CD4-positive, alpha-beta T cell treated with Interleukin-10 for 1 hour (primary cell): Measurements from ENCODE around the gene SCGB1D2.

Experiments
- DNase-seq: peaks from one replicate; pipeline ENCODE4 v3.0.0-alpha.2; 2020

The SCGB1D2 gene

GRCh38 chr11:62264004-62264403, 22.0 kb downstream of the SCGB1D2 start:
- no peak for DNase-seq

- no peak for DNase-seq
These were observed 24.5 kb downstream of the SCGB1D2 start for GRCh38 chr11:62266558-62266957.

GRCh38 chr11:62267050-62267449, 25.0 kb downstream of the SCGB1D2 start:
- DNase-seq, result no peak

GRCh38 chr11:62267576-62267975, 25.5 kb downstream of the SCGB1D2 start:
- DNase-seq, result no peak

- DNase-seq, result no peak
These were observed 27.7 kb downstream of the SCGB1D2 start, which contains the start of gene SCGB2A2 for GRCh38 chr11:62269654-62270278. Gene SCGB2A2, plus strand, starts transcription at chr11:62270158. Its CDS starts 59 bp downstream, at chr11:62270217.

GRCh38 chr11:62273284-62273683, 31.2 kb downstream of the SCGB1D2 start:
- DNase-seq, result no peak

- DNase-seq, result no peak
These were observed 31.8 kb downstream of the SCGB1D2 start for GRCh38 chr11:62273789-62274275.

GRCh38 chr11:62280452-62280851, 38.4 kb downstream of the SCGB1D2 start:
- no peak for DNase-seq
